BJ (cell line): ENCODE results near the gene ERC1. TPM values are rescaled to one million over a fixed set of nuclear protein-coding genes. Genes with fewer than 3 reads are reported as not detected.

Source experiments
- CTCF ChIA-PET: fragments of 350-600 bp; formaldehyde crosslinking; extraction: SDS; loops from one replicate; lab custom pipeline; 2021; ENCODE audit warnings: antibody characterized with exemption, inconsistent platforms; lab: Yijun Ruan, JAX
- POLR2A ChIA-PET: fragments of 300-600 bp; sonication (Branson Sonifier 250); formaldehyde crosslinking; extraction: SDS; loops from one replicate; lab custom pipeline; 2021; ENCODE audit warnings: antibody characterized with exemption; lab: Charles Lee
- DNase-seq: peaks from one replicate; pipeline ENCODE4 v3.0.0-alpha.2; 2011; ENCODE audit warnings: low read depth
- H3K27me3 ChIP-seq: 2 replicates; pipeline ENCODE4 v1.6.0; 2011; ENCODE audit warnings: low read length; ENCODE audit not compliant: control insufficient read depth, insufficient read depth
- H3K36me3 ChIP-seq: 2 replicates; pipeline ENCODE4 v1.5.1; 2011; ENCODE audit warnings: low read length; ENCODE audit not compliant: control insufficient read depth, insufficient read depth
- H3K4me3 ChIP-seq: 2 replicates; pipeline ENCODE4 v1.5.1; 2011; ENCODE audit warnings: low read depth, mild to moderate bottlenecking, control low read depth, low read length
- polyA plus RNA-seq: library from polyadenylated mRNA; depleted of rRNA; stranded (reverse); fragments of >200 nt; gene quantifications from 2 replicates; pipeline ENCODE4 v1.2.3, GENCODE V29; 2011
- TF ChIP-seq, protein P1 (sequence below): IDR thresholded peaks from 2 replicates; pipeline ENCODE4 v1.5.1; 2011; ENCODE audit warnings: low read depth, mild to moderate bottlenecking, control low read depth, inconsistent platforms, low read length, moderate library complexity; ENCODE audit not compliant: insufficient read depth

ERC1 gene
- polyA plus RNA-seq, 1 experiment, result 14.5 TPM

DNA sequence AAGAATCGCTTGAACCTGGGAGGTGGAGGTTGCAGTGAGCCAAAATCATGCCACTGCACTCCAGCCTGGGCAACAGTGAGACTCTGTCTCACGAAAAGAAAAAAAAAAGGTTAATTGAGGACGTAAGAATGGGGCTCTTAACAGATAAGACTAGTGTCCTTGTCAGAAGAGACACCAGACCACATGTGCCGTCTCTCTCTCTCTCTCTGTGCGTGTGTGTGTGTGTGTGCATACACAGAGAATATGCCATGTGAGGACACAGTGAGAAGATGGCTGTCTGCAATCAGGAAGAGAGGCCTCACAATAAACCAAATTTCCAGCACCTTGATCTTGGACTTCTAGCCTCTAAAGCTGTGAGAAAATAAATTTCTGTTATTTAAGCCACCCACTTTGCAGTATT, 11.7 kb upstream of the ERC1 start:
- ChIA-PET CTCF (no interaction called here), POLR2A (no interaction called here)
- no peak overlapping the region for H3K4me3 ChIP-seq
- TF ChIP-seq, protein P1, sequence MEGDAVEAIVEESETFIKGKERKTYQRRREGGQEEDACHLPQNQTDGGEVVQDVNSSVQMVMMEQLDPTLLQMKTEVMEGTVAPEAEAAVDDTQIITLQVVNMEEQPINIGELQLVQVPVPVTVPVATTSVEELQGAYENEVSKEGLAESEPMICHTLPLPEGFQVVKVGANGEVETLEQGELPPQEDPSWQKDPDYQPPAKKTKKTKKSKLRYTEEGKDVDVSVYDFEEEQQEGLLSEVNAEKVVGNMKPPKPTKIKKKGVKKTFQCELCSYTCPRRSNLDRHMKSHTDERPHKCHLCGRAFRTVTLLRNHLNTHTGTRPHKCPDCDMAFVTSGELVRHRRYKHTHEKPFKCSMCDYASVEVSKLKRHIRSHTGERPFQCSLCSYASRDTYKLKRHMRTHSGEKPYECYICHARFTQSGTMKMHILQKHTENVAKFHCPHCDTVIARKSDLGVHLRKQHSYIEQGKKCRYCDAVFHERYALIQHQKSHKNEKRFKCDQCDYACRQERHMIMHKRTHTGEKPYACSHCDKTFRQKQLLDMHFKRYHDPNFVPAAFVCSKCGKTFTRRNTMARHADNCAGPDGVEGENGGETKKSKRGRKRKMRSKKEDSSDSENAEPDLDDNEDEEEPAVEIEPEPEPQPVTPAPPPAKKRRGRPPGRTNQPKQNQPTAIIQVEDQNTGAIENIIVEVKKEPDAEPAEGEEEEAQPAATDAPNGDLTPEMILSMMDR, result no peak
- no peak for DNase-seq
- no peaks in the 10 kb centered on the region for H3K27me3 ChIP-seq
- no peaks in the 10 kb centered on the region for H3K36me3 ChIP-seq

DNA sequence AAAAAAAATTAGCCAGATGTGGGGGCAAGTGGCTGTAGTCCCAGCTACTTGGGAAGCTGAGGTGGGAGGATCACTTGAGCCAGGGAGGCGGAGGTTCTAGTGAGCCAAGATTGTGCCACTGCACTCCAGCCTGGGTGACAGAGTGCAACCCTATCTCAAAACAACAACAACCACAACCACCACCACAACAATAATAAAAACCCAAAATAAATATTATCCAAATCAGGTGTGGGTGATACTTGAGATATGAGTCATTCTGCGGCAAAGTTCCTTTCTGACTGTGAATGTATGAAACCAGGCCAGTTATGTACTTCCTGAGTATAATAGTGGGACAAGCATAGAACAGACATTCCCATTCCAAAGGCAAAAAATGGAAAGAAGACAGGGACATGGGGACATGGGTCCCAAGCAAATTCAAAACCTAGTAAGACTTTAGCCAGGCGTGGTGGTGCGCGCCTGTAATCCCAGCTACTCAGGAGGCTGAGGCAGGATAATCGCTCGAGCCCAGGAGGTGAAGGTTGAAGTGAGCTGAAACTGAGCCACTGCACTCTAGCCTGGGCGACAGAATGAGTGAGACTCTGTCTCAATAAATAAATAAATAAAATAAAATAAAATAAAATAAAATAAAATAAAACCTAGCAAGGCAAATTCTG, 9.7 kb upstream of the ERC1 start:
- Histone ChIP-seq H3K27me3 (no peaks in the 10 kb centered on the region), H3K4me3 (no peak overlapping the region), H3K36me3 (no peaks in the 10 kb centered on the region)
- CTCF ChIA-PET, result no interaction called here
- TF ChIP-seq, protein P1, result no peak
- POLR2A ChIA-PET, result no interaction called here
- no peak for DNase-seq

DNA sequence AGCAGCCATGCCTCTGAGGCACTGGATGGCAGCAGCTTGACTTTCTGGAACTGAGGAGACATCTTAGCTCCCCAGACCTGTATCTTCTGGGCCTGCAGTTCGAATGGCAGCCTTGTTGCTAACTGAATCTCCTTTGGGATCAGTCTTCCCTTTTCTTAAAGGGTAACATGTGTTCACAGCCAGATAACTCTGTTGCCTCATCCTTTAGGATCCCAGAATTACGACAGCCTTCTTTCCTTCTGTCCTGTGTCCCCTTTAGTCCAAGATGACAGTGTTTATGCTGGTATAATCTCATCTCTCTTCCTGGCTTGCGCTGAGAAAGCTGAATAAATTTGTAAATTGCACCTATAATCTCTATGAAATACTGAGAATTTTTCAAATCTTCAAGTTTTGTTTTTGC, 9.1 kb upstream of the ERC1 start:
- CTCF ChIA-PET, result no interaction called here

DNA sequence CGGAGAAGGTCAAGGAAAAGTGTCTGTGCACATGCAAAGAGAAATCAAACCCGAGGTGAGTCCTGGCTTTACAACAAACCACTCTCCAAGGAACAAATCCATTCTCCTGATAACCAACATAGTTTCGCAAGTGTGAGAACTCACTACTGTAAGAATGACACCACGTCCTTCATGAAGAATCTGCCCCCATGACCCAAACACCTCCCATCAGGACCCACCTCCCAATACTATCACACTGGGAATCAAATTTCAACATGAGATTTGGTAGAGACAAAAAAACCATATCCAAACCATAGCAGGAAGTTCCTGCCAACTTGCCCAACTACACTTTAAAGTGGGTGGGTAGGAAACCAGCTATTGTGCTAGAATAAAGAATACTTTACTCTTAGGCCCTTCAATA, 2.4 kb upstream of the ERC1 start:
- Histone ChIP-seq H3K36me3 (no peaks in the 10 kb centered on the region), H3K27me3 (no peaks in the 10 kb centered on the region), H3K4me3 (no peak overlapping the region)
- POLR2A ChIA-PET, result no interaction called here
- TF ChIP-seq, protein P1, result no peak
- CTCF ChIA-PET, result interaction anchor here (1.0 kb wide), 1 partner anchor 37 kb away, joined by 3 read pairs; no protein-coding TSS in a partner anchor
- DNase-seq, result no peak

More for the DNA sequence above, 9.1 kb upstream of the ERC1 start:
- H3K27me3 ChIP-seq, result no peaks in the 10 kb centered on the region
- TF ChIP-seq, protein P1, result no peak
- DNase-seq, result no peak
- no peak overlapping the region for H3K4me3 ChIP-seq
- POLR2A ChIA-PET, result no interaction called here
- no peaks in the 10 kb centered on the region for H3K36me3 ChIP-seq

DNA sequence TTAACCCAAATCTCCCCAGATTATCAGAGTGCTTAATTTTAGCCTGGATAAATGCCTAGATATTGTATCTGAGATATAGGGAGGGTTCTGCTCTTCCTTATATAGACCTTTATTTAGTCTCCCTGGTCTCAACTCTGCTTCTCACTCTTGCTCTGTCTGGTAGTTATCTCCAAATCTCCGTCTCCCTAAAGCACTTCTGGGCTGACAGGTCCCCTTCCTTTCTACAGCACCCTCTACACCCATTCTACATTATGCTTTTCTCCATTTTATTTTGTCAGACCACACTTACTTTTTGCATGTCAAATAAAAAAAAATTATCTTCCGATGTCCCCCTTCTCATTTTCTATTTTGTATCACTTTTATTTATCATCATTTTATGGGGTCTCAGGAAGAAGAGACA, 2.0 kb upstream of the ERC1 start:
- no peaks in the 10 kb centered on the region for H3K27me3 ChIP-seq
- H3K36me3 ChIP-seq, result no peaks in the 10 kb centered on the region
- TF ChIP-seq, protein P1, result no peak
- ChIA-PET CTCF (interaction anchor here (1.0 kb wide), 1 partner anchor 37 kb away, joined by 3 read pairs; no protein-coding TSS in a partner anchor), POLR2A (no interaction called here)
- no peak overlapping the region for H3K4me3 ChIP-seq
- no peak for DNase-seq
